ENCODE data around the gene UBTD2.

DNA sequence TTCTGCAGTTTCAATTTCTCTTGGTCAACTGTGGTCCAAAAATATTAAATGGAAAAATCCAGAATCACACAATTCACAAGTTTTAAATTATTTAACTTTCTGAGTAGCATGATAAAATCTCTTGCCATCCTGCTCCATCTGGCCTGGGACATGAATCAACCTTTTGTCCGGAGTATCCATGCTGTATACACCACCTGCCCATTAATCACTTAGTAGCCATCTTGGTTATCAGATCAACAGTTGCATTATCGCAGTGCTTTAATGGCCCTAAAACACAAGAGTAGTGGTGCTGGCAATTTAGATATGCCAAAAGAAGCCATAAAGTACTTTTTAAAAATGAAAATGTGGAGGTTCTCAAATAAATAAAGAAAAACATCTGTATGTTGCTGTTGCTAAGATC lies 64.3 kb downstream of the UBTD2 start:
- TF ChIP-seq, protein P1, sequence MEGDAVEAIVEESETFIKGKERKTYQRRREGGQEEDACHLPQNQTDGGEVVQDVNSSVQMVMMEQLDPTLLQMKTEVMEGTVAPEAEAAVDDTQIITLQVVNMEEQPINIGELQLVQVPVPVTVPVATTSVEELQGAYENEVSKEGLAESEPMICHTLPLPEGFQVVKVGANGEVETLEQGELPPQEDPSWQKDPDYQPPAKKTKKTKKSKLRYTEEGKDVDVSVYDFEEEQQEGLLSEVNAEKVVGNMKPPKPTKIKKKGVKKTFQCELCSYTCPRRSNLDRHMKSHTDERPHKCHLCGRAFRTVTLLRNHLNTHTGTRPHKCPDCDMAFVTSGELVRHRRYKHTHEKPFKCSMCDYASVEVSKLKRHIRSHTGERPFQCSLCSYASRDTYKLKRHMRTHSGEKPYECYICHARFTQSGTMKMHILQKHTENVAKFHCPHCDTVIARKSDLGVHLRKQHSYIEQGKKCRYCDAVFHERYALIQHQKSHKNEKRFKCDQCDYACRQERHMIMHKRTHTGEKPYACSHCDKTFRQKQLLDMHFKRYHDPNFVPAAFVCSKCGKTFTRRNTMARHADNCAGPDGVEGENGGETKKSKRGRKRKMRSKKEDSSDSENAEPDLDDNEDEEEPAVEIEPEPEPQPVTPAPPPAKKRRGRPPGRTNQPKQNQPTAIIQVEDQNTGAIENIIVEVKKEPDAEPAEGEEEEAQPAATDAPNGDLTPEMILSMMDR (IDR thresholded peaks at IDR 0.05) = no peak
- TF ChIP-seq POLR2A (IDR thresholded peaks at IDR 0.05) = no peak

Measured in heart left ventricle (tissue), 13 donors.